Sigmoid colon (tissue), 7 donors: ENCODE results near the gene RAE1. TPM values are rescaled to one million over a fixed set of nuclear protein-coding genes. Genes with fewer than 3 reads are reported as not detected.

Experiments used
- DNase-seq: peaks from one replicate; pipeline ENCODE4 v3.0.0-alpha.2; 2019
- H3K27ac ChIP-seq, 4 donors: fragments of 200-600 bp; sonication (generic); one replicate each; pipeline ENCODE4 v1.5.1; 2016 to 2019; ENCODE audit warnings: mild to moderate bottlenecking in 1 of 4
- H3K27me3 ChIP-seq, 3 donors: fragments of 200-600 bp; sonication (generic); one replicate each; pipeline ENCODE4 v1.5.1; 2019; ENCODE audit warnings: mild to moderate bottlenecking in 1 of 3
- H3K36me3 ChIP-seq, 4 donors: fragments of 200-600 bp; sonication (generic); one replicate each; pipeline ENCODE4 v1.5.1; 2016 to 2019
- H3K4me1 ChIP-seq, 4 donors: fragments of 200-600 bp; sonication (generic); one replicate each; pipeline ENCODE4 v1.5.1; 2017 to 2019
- H3K4me3 ChIP-seq, 4 donors: fragments of 200-600 bp; sonication (generic); one replicate each; pipeline ENCODE4 v1.5.1; 2017 to 2019; ENCODE audit warnings: mild to moderate bottlenecking in 2 of 4, moderate library complexity in 1 of 4
- H3K9me3 ChIP-seq, 4 donors: fragments of 200-600 bp in 3 of 4; sonication (generic) in 3 of 4; one replicate each; pipeline versions ENCODE4 v1.5.1 to v1.6.1; 2013 to 2019
- CTCF ChIP-seq, 4 experiments: fragments of 450-650 bp in 3 of 4; fragments of 200-600 bp in 1 of 4; IDR thresholded peaks; one replicate each; pipeline ENCODE4 v1.5.1; 2016 to 2019; ENCODE audit warnings: antibody characterized with exemption in 4 of 4, mild to moderate bottlenecking in 3 of 4, moderate library complexity in 2 of 4
- EP300 ChIP-seq, 4 donors: sonication (generic); formaldehyde crosslinking; IDR thresholded peaks; one replicate each; pipeline ENCODE4 v1.6.1; 2017; ENCODE audit warnings: antibody characterized with exemption in 4 of 4
- POLR2A ChIP-seq, 2 donors: fragments of 450-650 bp; IDR thresholded peaks; one replicate each; pipeline ENCODE4 v1.6.1; 2016; ENCODE audit warnings: antibody characterized with exemption in 2 of 2, mild to moderate bottlenecking in 2 of 2, moderate library complexity in 2 of 2
- POLR2AphosphoS5 ChIP-seq, 4 donors: sonication (generic); formaldehyde crosslinking; IDR thresholded peaks; one replicate each; pipeline ENCODE4 v1.6.1; 2017; ENCODE audit warnings: antibody characterized with exemption in 4 of 4
- WGBS, 2 donors: extraction: QIAGEN DNeasy Blood & Tissue Kit; methylation state at CpG; one replicate each; pipeline ENCODE4 v1.1.7; 2013; 5-methylcytosine and 5-hydroxymethylcytosine counted together
- intact Hi-C: fragments of 100-400 bp; cut with DNase I; formaldehyde crosslinking; loops from one replicate; pipeline ENCODE4 v1.15.1; 2023
- polyA plus RNA-seq, 3 donors: library from polyadenylated mRNA; stranded (reverse); fragments of 200-250 nt; gene quantifications; one replicate each; pipeline ENCODE4 v1.2.3, GENCODE V29; 2013
- total RNA-seq, 4 donors: library from RNA; depleted of rRNA; stranded (reverse); fragments of >200 nt; gene quantifications; one replicate each; pipeline ENCODE4 v1.1.0, GENCODE V29; 2016
- donor health status: healthy with polysubstance abuse.
- donor health status: Bipolar disorder and iron deficiency.
- donor health status: healthy.

Gene RAE1
- total and polyA plus RNA-seq, 7 donors = 13.6 to 20.9 (median 16.4) TPM

GRCh38 chr20:57382516-57382915 lies 31.5 kb downstream of the RAE1 start:
- H3K9me3 ChIP-seq = no peaks in the 10 kb centered on the region
- H3K4me3 ChIP-seq = no peak overlapping the region
- peaks cover 0 to 30% (median 3%) of the 10 kb centered on the region in 4 donors for H3K36me3 ChIP-seq
- peaks cover 0 to 11% (median 0%) of the 10 kb centered on the region in 4 donors for H3K4me1 ChIP-seq
- H3K27me3 ChIP-seq = no peaks in the 10 kb centered on the region
- WGBS, 2 donors = 84 to 85% methylated on average over 5 of the region's 5 CpGs
- no peak for DNase-seq
- intact Hi-C loops = loop anchor here (10.0 kb wide), 2 partner anchors 332 to 852 kb away; partner anchors contain the start of gene PMEPA1
- H3K27ac ChIP-seq = peak overlapping the region in 1 of 4 donors; percentile 26
- no peak for TF ChIP-seq POLR2A (IDR thresholded peaks at IDR 0.05)
- TF ChIP-seq EP300 (IDR thresholded peaks at IDR 0.05) = no peak
- no peak for TF ChIP-seq CTCF (IDR thresholded peaks at IDR 0.05)
- TF ChIP-seq POLR2AphosphoS5 (IDR thresholded peaks at IDR 0.05) = no peak

- WGBS, 2 donors = 17 to 70% methylated on average over 20 of the region's 20 CpGs
- peaks cover 0 to 11% (median 0%) of the 10 kb centered on the region in 4 donors for H3K4me1 ChIP-seq
- no peaks in the 10 kb centered on the region for H3K27me3 ChIP-seq
- TF ChIP-seq POLR2A (IDR thresholded peaks at IDR 0.05) (peak in 1 of 2 donors; percentile 40), EP300 (IDR thresholded peaks at IDR 0.05) (no peak)
- no peak for DNase-seq
- H3K27ac ChIP-seq = no peak overlapping the region
- intact Hi-C loops = loop anchor here (10.0 kb wide), 2 partner anchors 331 to 851 kb away; partner anchors contain the start of gene PMEPA1
- no peak overlapping the region for H3K4me3 ChIP-seq
- H3K9me3 ChIP-seq = no peaks in the 10 kb centered on the region
- peaks cover 0 to 18% (median 1%) of the 10 kb centered on the region in 4 donors for H3K36me3 ChIP-seq
These were observed 32.6 kb downstream of the RAE1 start for GRCh38 chr20:57383447-57384347.

GRCh38 chr20:57384486-57384885 lies 33.4 kb downstream of the RAE1 start:
- no peaks in the 10 kb centered on the region for H3K9me3 ChIP-seq
- no peak overlapping the region for H3K27ac ChIP-seq
- TF ChIP-seq EP300 (IDR thresholded peaks at IDR 0.05) (no peak), POLR2A (IDR thresholded peaks at IDR 0.05) (no peak), CTCF (IDR thresholded peaks at IDR 0.05) (no peak), POLR2AphosphoS5 (IDR thresholded peaks at IDR 0.05) (no peak)
- intact Hi-C loops = loop anchor here (10.0 kb wide), 2 partner anchors 330 to 850 kb away; partner anchors contain the start of gene PMEPA1
- WGBS, 2 donors = 35 to 76% methylated on average over 8 of the region's 8 CpGs
- peak; percentile 51 for DNase-seq
- H3K27me3 ChIP-seq = no peaks in the 10 kb centered on the region
- no peak overlapping the region for H3K4me3 ChIP-seq
- H3K4me1 ChIP-seq = peaks cover 0 to 13% (median 5%) of the 10 kb centered on the region in 4 donors
- H3K36me3 ChIP-seq = peaks cover 0 to 15% (median 1%) of the 10 kb centered on the region in 4 donors

GRCh38 chr20:57384953-57385761 lies 34.1 kb downstream of the RAE1 start:
- peaks cover 0 to 20% (median 11%) of the 10 kb centered on the region in 4 donors for H3K4me1 ChIP-seq
- intact Hi-C loops = loop anchor here (5.0 to 10.0 kb wide), 3 partner anchors 197 to 850 kb away; partner anchors contain the start of gene PMEPA1
- no peaks in the 10 kb centered on the region for H3K27me3 ChIP-seq
- no peaks in the 10 kb centered on the region for H3K9me3 ChIP-seq
- 83 to 90% methylated on average over 29 of the region's 29 CpGs for WGBS, 2 donors
- TF ChIP-seq EP300 (IDR thresholded peaks at IDR 0.05) (no peak), POLR2A (IDR thresholded peaks at IDR 0.05) (no peak), CTCF (IDR thresholded peaks at IDR 0.05) (no peak), POLR2AphosphoS5 (IDR thresholded peaks at IDR 0.05) (no peak)
- H3K36me3 ChIP-seq = peaks cover 0 to 15% (median 1%) of the 10 kb centered on the region in 4 donors
- no peak overlapping the region for H3K27ac ChIP-seq
- no peak overlapping the region for H3K4me3 ChIP-seq
- peak; percentile 62 for DNase-seq
